ENCODE data around the gene ERC2.

ERC2 gene

DNA sequence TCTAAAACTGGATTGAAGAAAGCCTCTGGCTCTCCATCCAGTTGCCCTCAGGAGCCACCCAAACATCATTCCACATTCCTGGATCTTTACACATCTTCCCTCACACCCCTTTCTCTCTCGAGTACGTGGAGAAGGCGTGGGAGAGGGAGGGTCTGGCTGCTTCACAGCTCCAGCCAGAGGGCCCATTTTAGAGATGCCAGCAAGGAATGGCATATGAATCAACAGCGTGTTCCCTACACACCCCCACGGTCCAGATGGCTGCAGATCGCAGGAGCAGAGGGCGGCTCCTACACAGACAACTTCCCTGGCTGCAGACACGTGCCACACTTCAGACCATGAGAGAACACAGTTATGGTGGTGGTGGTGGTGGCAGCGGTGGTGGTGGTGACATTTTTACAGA is 280.1 kb downstream of the ERC2 start:
- TF ChIP-seq CTCF (IDR thresholded peaks at IDR 0.05; ENCODE audit: extremely low read depth, missing control alignments), result no peak
- DNase-seq (ENCODE audit: low spot score), result no peak

DNA sequence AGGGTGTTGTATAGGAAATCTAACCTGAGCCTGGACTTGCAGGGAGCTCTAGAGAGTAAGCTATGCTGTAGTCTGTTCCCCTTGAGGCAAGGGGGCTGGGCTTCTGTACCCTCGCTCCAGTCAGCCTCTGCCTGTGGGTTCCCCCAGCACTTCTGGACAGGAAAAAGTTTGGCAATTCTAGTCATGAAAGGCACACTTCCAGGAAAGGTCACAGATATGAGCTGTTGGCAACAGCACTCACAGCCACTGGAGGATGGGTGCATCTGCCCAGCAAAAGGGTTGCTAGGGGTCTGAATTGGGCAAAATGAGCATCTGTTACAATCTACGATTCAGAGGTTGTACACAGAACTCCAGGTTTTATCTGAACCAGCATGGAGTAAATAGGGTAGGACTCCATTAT is 281.2 kb downstream of the ERC2 start:
- no peak for TF ChIP-seq CTCF (IDR thresholded peaks at IDR 0.05; ENCODE audit: extremely low read depth, missing control alignments)
- no peak for DNase-seq (ENCODE audit: low spot score)

DNA sequence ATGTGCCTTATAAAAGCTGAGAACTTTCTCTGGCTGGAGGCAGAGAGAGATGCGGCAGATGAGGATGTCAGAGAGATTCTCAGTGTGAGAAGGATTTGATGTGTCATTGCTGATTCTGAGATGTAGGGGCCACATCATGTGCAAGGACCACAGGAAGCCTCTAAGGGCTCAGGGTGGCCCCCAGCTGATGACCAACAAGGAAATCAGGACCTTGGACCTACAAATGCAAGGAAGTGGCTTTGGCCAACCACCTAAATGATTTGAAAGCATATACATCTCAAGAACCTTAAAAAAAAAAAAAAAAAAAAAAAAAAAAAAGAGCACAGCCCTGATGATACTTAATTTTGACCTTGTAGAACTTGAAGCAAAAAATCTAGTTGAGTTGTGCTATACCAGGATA is 282.4 kb downstream of the ERC2 start:
- no peak for DNase-seq (ENCODE audit: low spot score)
- TF ChIP-seq CTCF (IDR thresholded peaks at IDR 0.05; ENCODE audit: extremely low read depth, missing control alignments), result no peak

- no peak for TF ChIP-seq CTCF (IDR thresholded peaks at IDR 0.05; ENCODE audit: extremely low read depth, missing control alignments)
- no peak for DNase-seq (ENCODE audit: low spot score)
These were observed 284.7 kb downstream of the ERC2 start for GRCh38 chr3:56183529-56183928.

GRCh38 chr3:56180433-56180832 is 287.8 kb downstream of the ERC2 start:
- TF ChIP-seq CTCF (IDR thresholded peaks at IDR 0.05; ENCODE audit: extremely low read depth, missing control alignments), result no peak
- no peak for DNase-seq (ENCODE audit: low spot score)

GRCh38 chr3:56173601-56174000 is 294.7 kb downstream of the ERC2 start:
- DNase-seq (ENCODE audit: low spot score), result no peak
- TF ChIP-seq CTCF (IDR thresholded peaks at IDR 0.05; ENCODE audit: extremely low read depth, missing control alignments), result no peak

DNA sequence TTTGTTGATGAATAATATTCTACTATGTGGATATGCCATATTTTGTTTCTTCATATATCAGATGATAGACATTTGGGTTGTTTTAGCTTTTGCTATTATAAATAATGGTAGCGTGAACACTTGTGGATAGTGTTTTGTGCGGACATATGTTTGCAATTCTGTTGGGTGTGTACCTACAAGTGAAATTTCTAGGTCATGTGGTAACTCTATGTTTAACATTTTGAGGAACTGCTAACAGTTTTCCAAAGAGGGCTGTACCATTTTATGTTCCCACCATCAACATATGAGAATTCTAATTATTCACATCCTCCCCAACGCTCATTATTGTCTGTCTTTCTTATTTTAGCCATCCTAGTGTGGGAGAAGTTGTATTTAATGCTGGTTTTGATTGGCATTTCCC is 303.8 kb downstream of the ERC2 start:
- DNase-seq (ENCODE audit: low spot score), result no peak
- no peak for TF ChIP-seq CTCF (IDR thresholded peaks at IDR 0.05; ENCODE audit: extremely low read depth, missing control alignments)
